ENCODE data around the gene CITED2.

DNA sequence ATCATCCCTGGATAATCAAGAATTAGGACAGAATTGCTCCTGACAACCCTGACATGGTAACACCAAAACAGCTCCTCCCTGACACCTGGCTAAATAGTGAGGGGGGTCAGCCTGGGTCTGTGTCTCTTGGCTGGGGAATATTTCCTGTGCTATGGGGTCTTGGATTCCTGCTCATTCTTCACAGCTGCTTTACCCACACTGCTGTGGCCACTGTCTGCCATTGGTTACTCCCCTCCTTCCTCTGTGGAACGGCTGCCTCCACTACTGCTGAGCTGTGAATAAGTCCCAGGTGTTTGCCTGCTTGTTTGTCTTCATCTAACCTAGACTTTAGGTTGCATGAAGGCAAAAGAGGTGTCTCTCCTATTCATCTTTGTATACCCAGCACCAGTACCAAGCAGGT, 48.8 kb downstream of the CITED2 start:
- TF ChIP-seq, protein P1, sequence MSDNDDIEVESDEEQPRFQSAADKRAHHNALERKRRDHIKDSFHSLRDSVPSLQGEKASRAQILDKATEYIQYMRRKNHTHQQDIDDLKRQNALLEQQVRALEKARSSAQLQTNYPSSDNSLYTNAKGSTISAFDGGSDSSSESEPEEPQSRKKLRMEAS (IDR thresholded peaks at IDR 0.05) = no peak
- TF ChIP-seq CTCF (IDR thresholded peaks at IDR 0.05 in 2 of 3, conservative IDR thresholded peaks at IDR 0.05 in 1 of 3; ENCODE audit: borderline replicate concordance in 1 of 3, insufficient read depth in 1 of 3, low read depth in 2 of 3, low read length in 2 of 3) = no peak
- no peak for TF ChIP-seq REST (IDR thresholded peaks at IDR 0.05; ENCODE audit: low read depth)
- no peak for TF ChIP-seq ZNF274 (IDR thresholded peaks at IDR 0.05; ENCODE audit: low read depth, low read length)
- no peak for TF ChIP-seq EZH2phosphoT487 (IDR thresholded peaks at IDR 0.05; ENCODE audit: borderline replicate concordance)
- no peak for TF ChIP-seq POLR2A (IDR thresholded peaks at IDR 0.05; ENCODE audit: borderline replicate concordance, extremely low read depth, insufficient read depth, insufficient read length)
- TF ChIP-seq YY1 (IDR thresholded peaks at IDR 0.05; ENCODE audit: extremely low read depth, insufficient replicate concordance, low read depth, low read length) = no peak
- TF ChIP-seq POLR2AphosphoS5 (IDR thresholded peaks at IDR 0.05; ENCODE audit: low read depth, low read length) = no peak
- no peak for TF ChIP-seq EZH2 (IDR thresholded peaks at IDR 0.05)
- no peak for TF ChIP-seq SIN3A (IDR thresholded peaks at IDR 0.05; ENCODE audit: low read depth)
- no peak for TF ChIP-seq SP1 (IDR thresholded peaks at IDR 0.05; ENCODE audit: low read depth)
- no peak for TF ChIP-seq RAD21 (IDR thresholded peaks at IDR 0.05; ENCODE audit: low read depth)
- TF ChIP-seq TCF7L2 (IDR thresholded peaks at IDR 0.05; ENCODE audit: borderline replicate concordance, extremely low read depth, insufficient read depth, insufficient read length) = no peak
- TF ChIP-seq ELF1 (IDR thresholded peaks at IDR 0.05; ENCODE audit: borderline replicate concordance, low read depth) = no peak

Data from HCT116 (cell line).